Cortex of kidney (tissue), 1 donor: ENCODE data around the gene PERM1.
"Not testable (repeated sequence)": the region's sequence is repeated elsewhere in the genome, so short reads cannot be mapped to it uniquely, and the experiment has no call there.

ENCODE experiments used
- DNase-seq: peaks from one replicate; lab custom pipeline; 2025; lab: John Stamatoyannopoulos, UW

The PERM1 gene

DNA sequence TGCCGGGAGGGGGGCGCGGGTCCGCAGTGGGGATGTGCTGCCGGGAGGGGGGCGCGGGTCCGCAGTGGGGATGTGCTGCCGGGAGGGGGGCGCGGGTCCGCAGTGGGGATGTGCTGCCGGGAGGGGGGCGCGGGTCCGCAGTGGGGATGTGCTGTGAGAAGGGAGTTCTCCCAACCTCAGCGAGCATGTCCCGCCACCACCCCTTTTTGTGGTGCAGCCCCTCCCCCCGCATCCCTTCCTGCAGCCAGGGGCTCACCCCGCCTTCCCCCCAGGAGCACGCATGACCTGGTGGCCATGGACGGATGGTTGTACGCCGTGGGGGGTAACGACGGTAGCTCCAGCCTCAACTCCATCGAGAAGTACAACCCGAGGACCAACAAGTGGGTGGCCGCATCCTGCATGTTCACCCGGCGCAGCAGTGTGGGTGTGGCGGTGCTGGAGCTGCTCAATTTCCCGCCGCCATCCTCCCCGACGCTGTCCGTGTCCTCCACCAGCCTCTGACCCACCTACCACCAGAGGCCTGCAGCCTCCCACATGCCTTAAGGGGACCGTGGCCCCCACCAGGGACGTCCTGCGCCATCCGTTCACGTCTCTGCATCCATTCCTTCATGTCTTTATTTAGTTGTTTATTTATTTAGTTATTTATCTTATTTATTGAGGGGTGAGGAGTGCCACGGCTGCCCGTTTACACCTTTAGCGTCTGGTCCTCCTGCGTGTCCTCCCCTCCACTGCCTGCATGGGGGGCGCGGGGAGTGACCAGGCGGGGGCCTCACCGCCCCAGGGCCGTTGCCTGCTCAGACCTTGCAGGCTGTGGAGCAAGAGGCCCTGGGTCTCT is 17.0 kb downstream of the PERM1 start:
- no peak for DNase-seq

DNA sequence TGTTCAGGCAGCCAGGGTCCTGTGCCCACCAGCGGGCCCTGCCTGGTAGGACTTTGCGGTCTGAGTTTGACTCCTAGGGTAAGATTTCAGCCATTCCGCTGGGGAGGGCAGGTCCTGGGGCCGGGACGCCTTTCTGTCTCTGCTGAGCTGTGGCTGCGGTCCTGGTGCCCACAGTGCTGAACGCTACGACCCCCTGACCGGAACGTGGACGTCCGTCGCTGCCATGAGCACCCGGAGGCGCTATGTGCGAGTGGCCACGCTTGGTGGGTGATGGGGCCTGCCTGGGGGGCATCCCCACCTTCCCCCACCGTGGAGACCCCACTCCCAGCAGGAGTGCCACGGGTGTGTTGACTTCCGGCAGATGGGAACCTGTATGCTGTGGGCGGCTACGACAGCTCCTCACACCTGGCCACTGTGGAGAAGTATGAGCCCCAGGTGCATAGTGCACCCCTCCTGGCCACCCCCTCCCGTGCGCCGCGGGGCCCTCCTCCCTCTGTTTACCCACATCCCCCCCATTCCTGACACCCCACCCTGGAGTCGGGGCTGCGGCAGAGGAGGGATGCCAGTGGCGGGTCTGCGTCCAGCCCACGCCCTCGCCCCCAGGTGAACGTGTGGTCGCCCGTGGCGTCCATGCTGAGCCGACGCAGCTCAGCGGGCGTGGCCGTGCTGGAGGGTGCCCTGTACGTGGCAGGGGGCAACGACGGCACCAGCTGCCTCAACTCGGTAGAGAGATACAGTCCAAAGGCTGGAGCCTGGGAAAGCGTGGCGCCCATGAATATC is 18.0 kb downstream of the PERM1 start:
- no peak for DNase-seq

DNA sequence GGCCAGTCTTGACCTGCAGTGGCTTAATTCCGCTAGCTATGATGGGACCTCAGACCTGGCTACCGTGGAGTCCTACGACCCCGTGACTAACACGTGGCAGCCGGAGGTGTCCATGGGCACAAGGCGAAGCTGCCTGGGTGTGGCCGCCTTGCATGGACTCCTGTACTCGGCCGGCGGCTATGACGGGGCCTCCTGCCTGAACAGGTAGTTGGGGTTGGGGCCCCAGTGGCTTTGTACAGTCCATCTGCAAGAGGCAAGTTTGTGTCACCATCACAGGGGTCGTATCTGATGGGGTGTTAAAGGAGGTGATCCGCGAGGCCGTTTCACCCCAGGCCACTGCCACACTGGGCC is 18.6 kb downstream of the PERM1 start:
- DNase-seq, result no peak

DNA sequence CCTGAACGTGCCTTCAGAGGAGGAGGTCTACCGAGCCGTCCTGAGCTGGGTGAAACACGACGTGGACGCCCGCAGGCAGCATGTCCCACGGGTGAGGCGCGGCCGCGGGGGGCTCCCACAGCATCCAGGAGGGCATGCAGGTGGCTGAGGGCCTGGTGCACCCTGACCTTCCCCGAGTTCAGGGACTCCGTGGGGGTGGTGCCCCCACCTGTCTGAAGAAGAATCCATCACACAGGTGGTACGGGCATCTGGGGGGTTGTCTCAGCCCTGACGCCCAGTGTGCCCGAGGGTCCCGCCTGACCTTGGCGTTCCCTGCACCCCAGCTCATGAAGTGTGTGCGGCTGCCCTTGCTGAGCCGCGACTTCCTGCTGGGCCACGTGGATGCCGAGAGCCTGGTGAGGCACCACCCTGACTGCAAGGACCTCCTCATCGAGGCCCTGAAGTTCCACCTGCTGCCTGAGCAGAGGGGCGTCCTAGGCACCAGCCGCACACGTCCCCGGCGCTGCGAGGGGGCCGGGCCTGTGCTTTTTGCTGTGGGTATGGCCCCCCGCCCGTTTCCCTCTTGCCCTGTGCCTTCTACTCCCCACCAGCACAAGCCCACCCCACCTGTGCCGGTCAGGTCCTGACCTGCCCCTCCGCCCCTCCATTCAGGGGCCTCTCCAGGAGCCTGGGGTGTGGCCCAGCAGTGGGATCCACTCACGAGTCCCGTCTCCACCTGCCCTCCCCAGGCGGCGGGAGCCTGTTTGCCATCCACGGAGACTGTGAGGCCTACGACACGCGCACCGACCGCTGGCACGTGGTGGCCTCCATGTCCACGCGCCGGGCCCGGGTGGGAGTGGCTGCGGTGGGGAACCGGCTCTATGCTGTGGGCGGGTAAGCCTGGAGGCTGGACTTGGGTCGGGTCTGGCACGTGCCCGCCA is 19.3 kb downstream of the PERM1 start:
- no peak for DNase-seq

DNA sequence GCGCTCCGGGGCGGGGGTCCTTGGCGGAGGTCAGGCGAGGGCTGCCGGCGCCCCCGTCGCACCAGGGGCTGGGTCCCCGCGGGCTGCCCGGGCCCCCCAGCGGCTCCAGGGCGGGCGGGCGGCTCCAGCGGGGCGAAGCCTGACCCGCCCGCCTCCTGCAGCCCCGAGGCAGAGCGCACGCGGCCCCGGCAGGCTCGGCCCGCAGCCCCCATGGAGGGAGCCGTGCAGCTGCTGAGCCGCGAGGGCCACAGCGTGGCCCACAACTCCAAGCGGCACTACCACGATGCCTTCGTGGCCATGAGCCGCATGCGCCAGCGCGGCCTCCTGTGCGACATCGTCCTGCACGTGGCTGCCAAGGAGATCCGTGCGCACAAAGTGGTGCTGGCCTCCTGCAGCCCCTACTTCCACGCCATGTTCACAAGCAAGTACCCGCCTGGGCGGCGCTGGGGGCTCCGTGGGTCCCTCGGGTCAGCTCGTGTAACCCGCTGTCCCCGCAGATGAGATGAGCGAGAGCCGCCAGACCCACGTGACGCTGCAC is 20.7 kb downstream of the PERM1 start:
- no peak for DNase-seq

DNA sequence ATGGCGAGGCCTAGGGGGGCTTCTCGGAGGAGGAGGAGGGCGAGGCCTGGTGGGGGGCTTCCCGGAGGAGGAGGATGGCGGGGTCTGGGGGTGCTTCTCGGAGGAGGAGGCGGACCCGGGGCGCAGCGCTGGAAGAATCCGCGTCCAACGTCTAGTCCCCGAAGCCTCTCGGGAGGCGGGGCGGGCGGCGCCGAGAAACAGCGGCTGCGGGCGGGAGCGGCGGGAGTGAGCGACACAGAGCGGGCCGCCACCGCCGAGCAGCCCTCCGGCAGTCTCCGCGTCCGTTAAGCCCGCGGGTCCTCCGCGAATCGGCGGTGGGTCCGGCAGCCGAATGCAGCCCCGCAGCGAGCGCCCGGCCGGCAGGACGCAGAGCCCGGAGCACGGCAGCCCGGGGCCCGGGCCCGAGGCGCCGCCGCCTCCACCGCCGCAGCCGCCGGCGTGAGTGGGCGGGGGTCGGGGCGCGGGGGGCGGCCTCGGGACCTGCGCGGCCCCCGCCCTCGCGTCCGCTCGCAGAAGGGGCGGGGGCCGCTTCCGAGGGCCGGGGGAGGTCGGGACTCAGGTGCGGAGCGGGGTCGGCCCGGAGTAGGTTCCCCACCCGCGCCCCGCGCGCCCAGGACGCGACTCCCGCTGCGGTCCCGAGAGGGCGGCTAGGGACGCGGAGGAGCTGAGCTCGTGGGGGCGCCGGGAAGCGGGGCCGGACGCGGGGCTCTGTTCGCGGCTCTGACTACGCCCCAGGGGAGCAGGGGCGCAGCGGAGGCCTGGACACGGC is 21.3 kb downstream of the PERM1 start, which contains the start of gene KLHL17:
TSS of gene KLHL17 (plus strand) at position 222 of the 769 bp plus-strand sequence. CDS start at position 332, 110 bp downstream.
- no peak for DNase-seq

DNA sequence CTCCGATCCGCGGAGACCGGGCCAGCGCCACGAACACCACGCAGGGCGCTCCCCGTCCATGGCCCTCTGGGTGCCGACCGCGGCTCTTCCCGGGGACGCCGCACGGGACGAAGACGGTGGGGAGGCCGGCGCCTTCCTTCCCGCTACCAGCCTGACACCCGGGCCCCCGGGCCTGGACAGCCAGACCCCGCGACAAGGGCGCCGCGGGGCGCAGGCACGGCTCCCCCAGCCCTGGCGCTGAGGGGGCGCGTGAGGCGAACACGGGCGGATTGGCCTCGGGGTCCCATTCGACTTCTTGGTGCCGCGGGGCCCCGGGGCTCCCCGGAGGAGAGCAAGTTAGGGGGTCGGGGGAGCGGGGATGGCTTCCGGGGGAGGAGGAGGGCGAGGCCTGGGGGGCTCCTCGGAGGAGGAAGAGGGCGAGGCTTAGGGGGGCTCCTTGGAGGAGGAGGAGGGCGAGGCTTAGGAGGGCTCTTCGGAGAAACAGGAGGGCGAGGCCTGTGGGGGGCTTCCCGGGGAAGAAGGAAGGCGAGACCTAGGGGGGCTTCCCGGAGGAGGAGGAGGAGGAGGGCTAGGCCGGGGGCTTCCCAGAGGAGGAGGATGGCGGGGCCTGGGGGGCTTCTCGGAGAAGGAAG is 22.0 kb downstream of the PERM1 start:
- DNase-seq, result no peak

DNA sequence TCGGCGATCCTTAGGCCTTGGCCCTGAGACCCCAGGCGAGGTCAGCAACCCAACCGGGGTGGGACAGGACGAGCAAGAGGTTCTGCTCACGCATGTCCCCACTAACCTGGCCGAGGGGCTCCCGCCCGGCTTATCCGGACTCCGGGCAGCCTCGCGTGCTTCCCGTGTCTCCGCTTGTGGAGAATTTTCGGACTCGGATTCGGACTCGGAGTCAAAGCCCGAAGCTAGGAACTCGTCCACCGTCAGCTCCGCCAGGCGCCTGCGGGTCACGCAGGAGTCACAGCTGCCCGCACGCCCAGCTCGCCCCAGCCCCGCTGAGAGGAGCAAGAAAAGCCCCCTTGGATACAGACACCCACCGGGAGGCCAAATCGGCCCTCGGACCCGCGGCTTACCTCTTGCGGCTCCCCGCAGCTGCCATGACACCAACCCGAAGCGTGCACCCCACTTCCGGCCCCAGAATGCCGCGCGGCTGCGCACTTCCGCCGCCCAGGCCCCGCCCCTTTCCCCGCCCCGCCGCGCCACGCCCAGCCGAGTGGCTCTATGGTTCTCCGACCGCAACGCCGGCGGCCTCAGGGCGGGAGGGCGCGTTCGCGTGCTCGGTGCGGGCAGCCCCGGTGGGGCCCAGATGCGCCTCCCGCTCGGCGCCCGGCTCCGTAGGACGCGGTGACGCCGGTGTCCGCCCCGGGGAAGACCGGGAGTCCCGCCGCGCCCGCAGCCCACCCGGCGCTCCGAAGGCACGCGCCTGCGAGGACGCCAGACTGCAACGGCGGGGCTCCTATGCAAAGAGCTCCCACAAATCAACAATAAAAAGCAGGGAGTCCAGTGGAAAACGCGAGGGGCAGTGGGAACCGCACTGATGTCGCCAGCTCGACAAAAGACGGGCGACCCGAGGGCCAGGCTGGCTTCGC is 22.8 kb downstream of the PERM1 start, which contains the start of gene NOC2L:
TSS of gene NOC2L (minus strand) at position 434 of the 908 bp plus-strand sequence. CDS start at position 418, 16 bp downstream.
- peak; percentile 43 for DNase-seq

DNA sequence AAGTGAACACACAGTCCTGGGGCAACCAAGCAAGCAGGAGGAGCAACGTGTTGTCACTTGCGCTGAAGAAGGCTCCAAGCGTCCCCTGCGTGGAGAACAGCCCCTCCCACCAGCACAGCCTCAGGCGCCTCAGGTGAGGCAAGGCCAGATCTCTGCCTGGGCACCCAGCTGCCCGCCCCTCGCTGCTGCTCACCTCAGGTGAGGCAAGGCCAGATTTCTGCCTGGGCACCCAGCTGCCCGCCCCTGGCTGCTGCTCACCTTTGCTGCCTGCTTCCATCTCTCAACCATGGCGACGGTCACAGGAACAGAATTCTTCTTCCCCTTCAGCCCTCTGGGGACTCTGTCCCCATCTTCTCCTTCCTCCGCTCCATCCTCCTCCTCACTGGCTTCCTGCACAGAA is 25.3 kb downstream of the PERM1 start:
- DNase-seq, result no peak

DNA sequence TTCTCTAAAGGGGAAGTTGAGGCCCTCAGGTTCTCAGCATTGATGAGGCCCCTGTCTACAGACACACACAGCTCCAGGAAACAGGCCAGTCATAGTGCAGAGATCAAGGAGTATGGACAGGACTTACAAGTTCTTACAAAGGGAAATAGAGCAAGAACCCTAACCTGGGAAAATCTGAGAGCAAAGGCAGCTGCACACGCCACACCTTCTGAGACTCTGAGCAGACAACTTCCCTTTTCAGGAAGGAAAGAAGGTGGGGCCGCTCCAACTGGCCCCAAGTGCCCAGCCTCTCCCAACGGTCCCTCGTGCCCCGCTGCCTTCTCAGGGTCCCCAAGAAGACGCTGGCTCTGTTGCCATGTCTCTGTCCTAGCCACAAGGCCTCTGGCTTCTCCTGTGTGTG is 26.4 kb downstream of the PERM1 start:
- no peak for DNase-seq

DNA sequence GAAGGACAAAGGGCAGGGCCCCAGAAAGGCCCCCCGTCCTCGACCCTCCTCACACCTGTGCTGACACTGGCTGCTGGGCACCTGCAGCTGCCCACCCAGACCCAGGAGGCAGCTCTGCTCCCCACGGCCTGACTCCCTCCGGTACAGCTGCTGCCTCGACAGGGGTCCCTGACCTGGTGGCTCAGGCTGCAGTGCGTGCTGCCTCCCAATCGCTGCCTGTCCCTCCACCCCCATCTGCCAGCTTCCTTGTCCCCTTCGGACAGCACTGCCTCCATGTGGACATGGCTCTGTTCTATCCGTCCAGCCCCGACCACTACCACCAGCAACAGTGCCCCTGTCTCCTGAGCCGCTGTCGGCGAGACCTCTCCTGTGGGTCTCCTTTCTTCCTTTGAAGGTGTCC is 27.0 kb downstream of the PERM1 start:
- no peak for DNase-seq

DNA sequence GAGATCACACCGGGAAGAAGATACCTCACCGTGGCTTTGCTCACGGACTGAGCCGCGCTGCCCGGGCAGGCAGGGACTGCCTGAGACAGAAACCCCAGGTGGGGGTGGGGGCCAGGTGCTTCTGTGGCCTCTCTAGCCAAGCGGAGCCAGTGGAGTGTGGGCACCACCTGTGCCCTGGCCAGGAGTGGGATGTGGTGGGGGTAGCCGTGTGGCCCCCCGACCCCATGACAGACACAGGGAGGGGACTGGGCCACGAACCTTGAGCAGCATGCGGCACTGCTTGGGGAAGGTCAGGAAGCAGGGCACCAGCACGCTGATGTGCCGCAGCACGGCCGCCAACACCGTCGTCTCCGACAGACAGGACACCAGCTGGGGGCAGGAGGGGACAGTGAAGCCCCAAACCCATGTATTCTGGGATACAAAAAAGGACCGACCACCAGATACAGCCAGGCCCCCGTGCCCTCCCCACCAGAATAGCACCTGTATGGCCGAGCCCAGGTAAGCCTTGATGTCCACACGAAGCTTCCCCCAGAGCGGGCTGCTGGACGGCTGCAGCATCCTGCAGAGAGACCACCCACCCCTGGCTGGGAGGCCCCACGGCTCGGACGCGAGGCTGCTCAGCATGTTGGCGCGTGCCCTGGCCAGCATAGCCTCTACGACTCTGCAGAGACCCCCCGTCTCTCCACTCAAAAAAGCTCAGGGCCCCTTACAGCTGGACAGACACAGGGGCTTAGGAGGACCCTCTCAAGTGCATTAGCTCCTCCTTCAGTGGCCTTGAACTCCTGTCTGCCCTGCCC is 28.2 kb downstream of the PERM1 start:
- no peak for DNase-seq

DNA sequence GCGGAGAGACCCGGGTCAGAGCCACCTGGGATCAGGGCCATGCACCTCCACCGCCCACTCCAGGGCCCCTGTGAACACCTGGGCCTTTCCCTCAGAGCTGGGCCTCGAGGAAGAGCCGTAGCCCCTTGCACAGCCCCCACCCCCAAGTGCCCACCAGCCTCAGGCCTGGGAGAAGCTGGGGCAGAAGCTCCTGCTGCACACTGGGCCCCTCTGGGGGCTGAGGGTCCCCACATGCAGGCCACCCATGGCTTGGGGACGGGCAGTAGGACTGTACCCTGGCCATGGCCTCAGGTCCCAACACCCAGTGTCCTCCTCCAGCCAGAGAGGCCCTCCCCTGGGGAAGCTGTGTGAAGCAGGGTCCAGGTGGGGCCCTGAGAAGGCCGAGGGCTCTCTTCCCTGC is 29.3 kb downstream of the PERM1 start:
- DNase-seq, result no peak

DNA sequence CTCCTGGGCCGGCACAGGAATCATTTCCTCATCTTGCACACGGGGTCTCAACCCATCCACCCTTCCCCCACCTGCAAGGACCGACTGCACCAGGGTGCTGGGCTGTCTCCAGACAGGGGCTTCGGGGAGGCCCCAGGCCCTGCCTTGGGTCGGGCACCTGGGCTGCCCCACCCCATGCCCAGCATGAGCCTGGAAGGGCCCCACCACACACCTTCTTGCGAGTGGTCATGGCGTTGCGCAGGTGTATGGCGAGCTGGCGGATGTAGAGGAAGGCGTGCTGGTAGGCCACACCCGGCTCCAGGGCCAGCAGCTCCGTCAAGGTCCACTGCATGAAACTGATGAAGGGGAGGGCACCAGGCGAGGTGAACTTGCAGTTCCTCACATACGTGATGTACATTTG is 29.7 kb downstream of the PERM1 start:
- DNase-seq, result no peak

DNA sequence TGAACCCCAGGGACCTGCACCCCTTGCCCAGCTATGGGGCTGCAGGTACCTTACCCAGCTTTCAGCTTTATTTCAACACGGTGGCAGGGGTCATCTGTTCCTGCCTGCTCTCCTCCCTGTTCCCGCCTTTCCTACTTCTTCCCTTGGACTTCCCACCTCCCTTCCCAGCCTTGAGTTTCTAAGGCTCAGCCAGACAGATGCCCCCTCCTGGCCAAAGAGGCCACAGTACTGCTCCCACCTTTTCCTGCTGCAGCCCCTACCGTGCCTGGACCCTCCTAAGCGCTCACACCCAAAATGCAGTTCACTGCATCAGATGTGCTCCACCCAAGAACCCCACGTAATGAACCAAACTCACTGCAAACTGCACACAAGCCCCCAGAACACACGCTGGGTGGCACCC is 30.5 kb downstream of the PERM1 start:
- DNase-seq, result no peak

DNA sequence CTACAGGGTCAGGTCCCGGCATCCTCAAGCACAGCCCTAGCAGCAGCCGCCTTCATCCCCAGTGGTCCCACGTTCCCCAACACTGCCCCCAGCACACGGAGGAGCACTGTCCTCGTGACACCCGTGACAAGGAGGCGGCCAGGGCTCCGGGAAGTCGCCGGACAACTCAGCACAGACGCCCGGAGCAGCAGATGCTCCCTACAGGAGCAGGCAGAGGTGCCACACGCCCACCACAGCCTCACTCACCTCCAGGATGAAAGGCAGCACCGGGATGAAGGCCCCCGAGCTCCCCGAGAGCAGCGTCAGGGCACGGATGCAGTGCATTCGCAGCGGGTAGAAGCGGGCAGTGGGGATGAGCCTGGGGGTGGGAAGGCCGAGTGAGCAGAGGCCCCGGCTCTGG is 31.0 kb downstream of the PERM1 start:
- no peak for DNase-seq

DNA sequence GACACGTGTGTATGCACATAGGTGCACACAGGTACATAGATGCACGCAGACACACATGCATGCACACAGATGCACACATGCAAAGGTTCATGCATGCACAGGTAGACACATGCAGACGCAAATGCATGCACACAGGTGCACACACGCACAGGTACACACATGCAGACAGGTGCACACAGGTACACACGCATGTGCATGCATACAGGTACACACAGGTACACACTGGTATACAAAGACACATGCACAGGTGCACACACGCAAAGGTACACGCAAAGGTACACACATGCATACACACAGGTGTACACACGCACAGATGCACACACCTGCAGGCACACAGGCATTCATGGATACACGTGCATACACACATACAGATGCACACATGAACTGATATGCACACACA is 31.6 kb downstream of the PERM1 start:
- no peak for DNase-seq

DNA sequence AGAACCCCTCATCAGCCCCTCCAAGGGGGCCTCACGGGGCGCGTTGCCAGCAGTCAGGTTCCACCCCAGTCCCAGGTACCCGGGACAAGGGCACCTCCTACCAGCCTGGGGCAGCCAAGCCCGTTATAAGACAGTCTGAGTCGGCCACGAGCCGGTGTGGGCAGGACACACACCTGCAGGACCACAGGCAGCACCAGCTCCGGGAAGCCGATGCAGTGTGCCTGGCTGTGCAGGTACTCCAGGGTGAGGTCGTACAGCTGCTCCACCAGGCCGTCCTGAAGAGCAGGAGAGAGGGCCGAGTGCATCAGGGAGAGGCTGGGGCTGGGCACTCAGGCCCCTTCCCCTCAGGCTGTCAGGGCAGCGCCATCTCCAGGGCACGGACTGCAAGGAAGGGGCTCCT is 33.9 kb downstream of the PERM1 start:
- DNase-seq, result no peak

DNA sequence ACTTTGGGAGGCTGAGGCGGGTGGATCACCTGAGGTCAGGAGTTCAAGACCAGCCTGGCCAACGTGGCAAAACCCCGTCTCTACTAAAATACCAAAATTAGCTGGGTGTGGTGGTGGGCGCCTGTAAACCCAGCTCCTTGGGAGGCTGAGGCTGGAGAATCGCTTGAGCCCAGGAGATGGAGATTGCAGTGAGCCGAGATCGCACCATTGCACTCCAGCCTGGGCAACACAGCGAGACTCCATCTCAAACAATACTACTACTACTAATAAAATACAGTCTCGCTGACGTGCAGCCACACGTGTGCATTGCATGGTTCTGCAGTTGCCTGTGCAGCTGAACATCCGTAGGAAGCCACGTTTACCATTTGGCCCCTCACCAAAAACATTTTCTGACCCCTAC is 35.1 kb downstream of the PERM1 start:
- not testable (repeated sequence) for DNase-seq
